ENCODE measurements around the gene DERL3.

GRCh38 chr22:23847991-23848864, 9.4 kb upstream of the DERL3 start:
- TF ChIP-seq POLR2A (IDR thresholded peaks at IDR 0.05; ENCODE audit: extremely low read depth, insufficient read length) (no peak), CTCF (IDR thresholded peaks at IDR 0.05; ENCODE audit: low read depth, low read length) (no peak)

All from NB4 (cell line).